SK-N-SH (cell line): Measurements from ENCODE around the gene B3GALT4. TPM values are rescaled to one million over a fixed set of nuclear protein-coding genes. Genes with fewer than 3 reads are reported as not detected.
A peak's percentile ranks its signal among the peaks of the same experiment; 100 is the strongest.

Experiments used
- CTCF ChIA-PET: fragments of 300-600, 350-600 bp; formaldehyde crosslinking; extraction: SDS; loops from one replicate; lab custom pipeline; 2021; lab: Yijun Ruan, JAX
- POLR2A ChIA-PET: fragments of 350-600 bp; sonication (Branson Sonifier 250); formaldehyde crosslinking; extraction: SDS; loops from one replicate; lab custom pipeline; 2020; ENCODE audit warnings: antibody characterized with exemption, inconsistent platforms; lab: Yijun Ruan, JAX
- DNase-seq: peaks from one replicate; pipeline ENCODE4 v3.0.0; 2012
- H2AFZ ChIP-seq: fragments of 200-600 bp; sonication (generic); 2 replicates; pipeline ENCODE4 v1.8.1; 2016; ENCODE audit warnings: antibody characterized with exemption, mild to moderate bottlenecking, low read depth
- H3F3A ChIP-seq: fragments of 200-600 bp; sonication (generic); replicated peaks from 2 replicates; pipeline ENCODE3; 2016; ENCODE audit warnings: antibody characterized with exemption, mild to moderate bottlenecking; ENCODE audit not compliant: insufficient read depth
- H3K27ac ChIP-seq, 2 experiments: fragments of 200-500 bp in 1 of 2; fragments of 200-600 bp in 1 of 2; sonication (Bioruptor generic) in 1 of 2; sonication (generic), shearing (Covaris generic) in 1 of 2; 2 replicates each; pipeline versions ENCODE4 v1.5.1 to v1.6.1; 2014 to 2016; ENCODE audit warnings: low read depth in 2 of 2, inconsistent platforms in 1 of 2, low read length in 1 of 2, mild to moderate bottlenecking in 1 of 2, mixed read lengths in 1 of 2
- H3K27me3 ChIP-seq: fragments of 200-600 bp; sonication (generic), shearing (Covaris generic); 2 replicates; pipeline ENCODE4 v1.6.1; 2016; ENCODE audit warnings: mixed run types; ENCODE audit not compliant: insufficient read depth
- H3K36me3 ChIP-seq, 2 experiments: fragments of 200-500 bp in 1 of 2; fragments of 200-600 bp in 1 of 2; sonication (Bioruptor generic) in 1 of 2; sonication (generic) in 1 of 2; replicated peaks in 1 of 2; 2 replicates each; pipeline versions ENCODE3 to v1.5.1; 2014 to 2016; ENCODE audit warnings: low read length in 1 of 2, mild to moderate bottlenecking in 1 of 2; ENCODE audit not compliant: insufficient read depth in 2 of 2, control insufficient read depth in 1 of 2
- H3K4me1 ChIP-seq, 2 experiments: fragments of 200-500 bp in 1 of 2; fragments of 200-600 bp in 1 of 2; sonication (Bioruptor generic) in 1 of 2; sonication (generic), shearing (Covaris generic) in 1 of 2; 2 replicates each; pipeline versions ENCODE4 v1.5.1 to v1.6.1; 2014 to 2016; ENCODE audit warnings: low read depth in 1 of 2, low read length in 1 of 2, mixed run types in 1 of 2; ENCODE audit not compliant: insufficient read depth in 2 of 2, control insufficient read depth in 1 of 2
- H3K4me2 ChIP-seq: fragments of 200-600 bp; sonication (generic), shearing (Covaris generic); 2 replicates; pipeline ENCODE4 v1.6.1; 2017; ENCODE audit warnings: mixed run types
- H3K4me3 ChIP-seq, 2 experiments: fragments of 200-500 bp in 1 of 2; fragments of 200-600 bp in 1 of 2; sonication (Bioruptor generic) in 1 of 2; sonication (generic), shearing (Covaris generic) in 1 of 2; 2 replicates each; pipeline versions ENCODE4 v1.5.1 to v1.8.1; 2014 to 2016; ENCODE audit warnings: low read depth in 2 of 2, inconsistent platforms in 1 of 2, low read length in 1 of 2, mild to moderate bottlenecking in 1 of 2, mixed read lengths in 1 of 2, moderate library complexity in 1 of 2
- H3K79me2 ChIP-seq: fragments of 200-600 bp; sonication (generic); 2 replicates; pipeline ENCODE4 v1.8.1; 2017; ENCODE audit warnings: mild to moderate bottlenecking; ENCODE audit not compliant: insufficient read depth
- H3K9ac ChIP-seq: fragments of 200-600 bp; sonication (generic); 2 replicates; pipeline ENCODE4 v1.6.1; 2017; ENCODE audit warnings: mixed run types
- H3K9me2 ChIP-seq: fragments of 200-600 bp; sonication (generic); 2 replicates; pipeline ENCODE4 v1.6.1; 2017; ENCODE audit warnings: mixed run types
- H3K9me3 ChIP-seq: fragments of 200-600 bp; sonication (generic); 2 replicates; pipeline ENCODE4 v1.6.1; 2017; ENCODE audit warnings: mixed run types, mild to moderate bottlenecking, moderate library complexity
- H4K20me1 ChIP-seq: fragments of 200-600 bp; sonication (generic); 2 replicates; pipeline ENCODE4 v1.6.1; 2017; ENCODE audit warnings: mild to moderate bottlenecking, mixed run types; ENCODE audit not compliant: insufficient read depth
- CHD2 ChIP-seq: fragments of 150-350 bp; IDR thresholded peaks from 2 replicates; pipeline ENCODE4 v1.6.1; 2018; ENCODE audit warnings: low read length; ENCODE audit not compliant: partially characterized antibody
- EP300 ChIP-seq, 2 experiments: IDR thresholded peaks; 2 replicates each; pipeline versions ENCODE4 v1.4.0 to v1.6.1; 2012; ENCODE audit warnings: borderline replicate concordance in 1 of 2, low read depth in 1 of 2, low read length in 1 of 2
- EZH2phosphoT487 ChIP-seq: fragments of 200-600 bp; sonication (generic); IDR thresholded peaks from 2 replicates; pipeline ENCODE4 v1.6.1; 2017; ENCODE audit warnings: low read depth, mixed run types, mild to moderate bottlenecking, antibody characterized with exemption, moderate library complexity, borderline replicate concordance
- FOXJ3 ChIP-seq: sonication (generic); formaldehyde crosslinking; IDR thresholded peaks from 2 replicates; pipeline ENCODE4 v1.5.1; 2020; ENCODE audit warnings: mild to moderate bottlenecking, missing genetic modification reagents
- GABPA ChIP-seq: IDR thresholded peaks from 2 replicates; pipeline ENCODE4 v1.4.0; 2012; ENCODE audit warnings: low read depth, mild to moderate bottlenecking
- GATA2 ChIP-seq: sonication (generic); formaldehyde crosslinking; IDR thresholded peaks from 2 replicates; pipeline ENCODE4 v1.5.0; 2020; ENCODE audit warnings: mild to moderate bottlenecking, missing genetic modification reagents
- MEF2A ChIP-seq: IDR thresholded peaks from 2 replicates; pipeline ENCODE4 v1.4.0; 2012; ENCODE audit warnings: low read depth, borderline replicate concordance
- MXI1 ChIP-seq: IDR thresholded peaks from 2 replicates; pipeline ENCODE4 v1.6.1; 2012; ENCODE audit warnings: mild to moderate bottlenecking, low read depth, low read length, improper control_type of control experiment
- POLR2AphosphoS5 ChIP-seq: IDR thresholded peaks from 2 replicates; pipeline ENCODE4 v1.6.1; 2012; ENCODE audit warnings: low read depth, low read length
- RAD21 ChIP-seq: IDR thresholded peaks from 2 replicates; pipeline ENCODE4 v1.6.1; 2012; ENCODE audit warnings: mild to moderate bottlenecking, low read length
- RCOR1 ChIP-seq: fragments of 150-350 bp; IDR thresholded peaks from 2 replicates; pipeline ENCODE4 v1.6.1; 2017; ENCODE audit warnings: antibody characterized with exemption, low read length
- RFX5 ChIP-seq: IDR thresholded peaks from 2 replicates; pipeline ENCODE4 v1.6.1; 2012; ENCODE audit warnings: mild to moderate bottlenecking, improper control_type of control experiment, low read length
- SIN3A ChIP-seq: IDR thresholded peaks from 2 replicates; pipeline ENCODE4 v1.6.1; 2012; ENCODE audit warnings: low read depth, mild to moderate bottlenecking, low read length, moderate library complexity, borderline replicate concordance
- SMC3 ChIP-seq: IDR thresholded peaks from 2 replicates; pipeline ENCODE4 v1.6.1; 2012; ENCODE audit warnings: low read depth, low read length, improper control_type of control experiment
- TAF1 ChIP-seq: IDR thresholded peaks from 2 replicates; pipeline ENCODE4 v1.6.1; 2012; ENCODE audit warnings: low read depth, mild to moderate bottlenecking, low read length, moderate library complexity, borderline replicate concordance
- TEAD4 ChIP-seq: IDR thresholded peaks from 2 replicates; pipeline ENCODE4 v1.4.0; 2012; ENCODE audit warnings: mild to moderate bottlenecking, borderline replicate concordance; ENCODE audit not compliant: insufficient read depth
- WGBS: methylation state at CpG from one replicate; pipeline ENCODE4 v1.1.6; 2017; ENCODE audit warnings: low lambda C conversion rate; 5-methylcytosine and 5-hydroxymethylcytosine counted together
- polyA plus RNA-seq, 3 experiments: library from polyadenylated mRNA; depleted of rRNA; stranded (reverse); fragments of >200 nt; gene quantifications; 2 replicates each; pipeline ENCODE4 v1.2.3, GENCODE V29; 2012
- TF ChIP-seq, protein P1 (sequence below): fragments of 200-600 bp; sonication (generic); IDR thresholded peaks from 2 replicates; pipeline ENCODE4 v1.6.1; 2017; ENCODE audit warnings: antibody characterized with exemption, mild to moderate bottlenecking, moderate library complexity
- TF ChIP-seq, protein P2 (sequence below): IDR thresholded peaks from 2 replicates; pipeline ENCODE4 v1.4.0; 2012; ENCODE audit warnings: low read depth, borderline replicate concordance
- TF ChIP-seq, protein P3 (sequence below): IDR thresholded peaks from 2 replicates; pipeline ENCODE4 v1.4.0; 2012; ENCODE audit warnings: low read depth

The B3GALT4 gene
- polyA plus RNA-seq, 1 of the 3 experiments (the other 2 are of a cell fraction), result 0.56 TPM

DNA sequence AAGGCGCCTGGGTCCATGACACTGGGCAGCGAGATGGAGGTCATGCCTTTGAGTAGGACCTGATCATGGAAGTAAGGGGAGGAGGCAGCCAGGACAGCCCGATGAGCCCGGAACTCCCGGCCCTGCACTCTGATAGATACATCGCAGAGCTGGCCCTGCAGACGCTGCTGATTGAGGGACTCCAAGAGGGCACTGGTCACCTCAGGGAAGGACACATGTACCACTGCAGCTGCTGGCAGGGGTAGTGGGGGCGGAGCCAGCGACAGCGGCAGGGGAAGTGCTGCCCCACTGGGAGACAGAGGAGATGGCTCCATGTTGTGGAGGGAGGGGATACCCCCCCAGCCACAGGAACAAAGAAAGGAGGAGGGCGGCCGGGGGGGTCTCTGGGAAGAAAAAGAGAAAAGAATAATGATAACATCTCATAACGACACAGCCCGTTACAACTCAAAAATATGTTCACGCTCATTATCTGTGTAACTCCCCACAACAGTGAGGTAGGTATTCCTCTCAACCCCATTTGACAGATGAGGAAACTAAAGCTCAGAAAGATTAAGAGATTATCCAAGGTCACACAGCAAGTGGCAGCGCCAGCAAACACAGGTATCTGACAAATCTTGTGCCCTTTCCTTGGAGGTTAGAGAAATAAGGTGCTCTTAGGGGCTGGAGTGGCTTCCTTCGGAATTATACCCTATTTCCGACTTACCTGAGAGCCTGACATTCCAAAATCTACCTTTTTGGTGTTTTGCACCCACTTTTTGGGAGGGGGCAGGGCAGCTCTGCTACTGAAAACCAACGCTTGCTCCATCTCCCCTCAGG is 39.9 kb downstream of the B3GALT4 start (continued):
- TF ChIP-seq SMC3, result no peak
- TF ChIP-seq POLR2AphosphoS5, result no peak
- no peak for TF ChIP-seq RAD21
- no peak for TF ChIP-seq MEF2A
- no peak for TF ChIP-seq GATA2 (CRISPR knock-in tag)
- TF ChIP-seq, protein P1, sequence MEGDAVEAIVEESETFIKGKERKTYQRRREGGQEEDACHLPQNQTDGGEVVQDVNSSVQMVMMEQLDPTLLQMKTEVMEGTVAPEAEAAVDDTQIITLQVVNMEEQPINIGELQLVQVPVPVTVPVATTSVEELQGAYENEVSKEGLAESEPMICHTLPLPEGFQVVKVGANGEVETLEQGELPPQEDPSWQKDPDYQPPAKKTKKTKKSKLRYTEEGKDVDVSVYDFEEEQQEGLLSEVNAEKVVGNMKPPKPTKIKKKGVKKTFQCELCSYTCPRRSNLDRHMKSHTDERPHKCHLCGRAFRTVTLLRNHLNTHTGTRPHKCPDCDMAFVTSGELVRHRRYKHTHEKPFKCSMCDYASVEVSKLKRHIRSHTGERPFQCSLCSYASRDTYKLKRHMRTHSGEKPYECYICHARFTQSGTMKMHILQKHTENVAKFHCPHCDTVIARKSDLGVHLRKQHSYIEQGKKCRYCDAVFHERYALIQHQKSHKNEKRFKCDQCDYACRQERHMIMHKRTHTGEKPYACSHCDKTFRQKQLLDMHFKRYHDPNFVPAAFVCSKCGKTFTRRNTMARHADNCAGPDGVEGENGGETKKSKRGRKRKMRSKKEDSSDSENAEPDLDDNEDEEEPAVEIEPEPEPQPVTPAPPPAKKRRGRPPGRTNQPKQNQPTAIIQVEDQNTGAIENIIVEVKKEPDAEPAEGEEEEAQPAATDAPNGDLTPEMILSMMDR, result no peak
- no peak for TF ChIP-seq EP300 (IDR thresholded peaks at IDR 0.05; ENCODE audit: borderline replicate concordance in 1 of 2, low read depth in 1 of 2, low read length in 1 of 2)
- TF ChIP-seq MXI1, result no peak
- TF ChIP-seq SIN3A, result no peak
- TF ChIP-seq FOXJ3 (CRISPR knock-in tag), result no peak

DNA sequence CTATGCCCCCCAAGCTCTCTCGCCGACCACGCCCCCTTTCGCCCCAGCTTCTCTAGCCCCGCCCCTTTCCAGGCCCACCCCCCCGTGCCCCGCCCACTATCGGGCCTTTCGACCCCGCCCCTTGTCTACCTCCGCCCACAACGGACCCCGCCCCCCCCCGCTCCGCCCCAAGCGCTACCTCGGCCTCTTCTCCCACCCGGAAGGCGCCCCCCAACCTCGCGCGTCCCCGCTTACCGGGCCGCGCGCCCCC is 40.4 kb downstream of the B3GALT4 start:
- peak; percentile 92 for DNase-seq
- ChIA-PET POLR2A (interaction anchor here (1.0 to 1.9 kb wide), 5 partner anchors 18 to 346 kb away, joined by 6 to 11 read pairs (median 7); partner anchors contain the start of genes B3GALT4, PFDN6, RPS18 and VPS52), CTCF (interaction anchor here (1.0 to 4.5 kb wide), 7 partner anchors 18 to 109 kb away, joined by 3 to 16 read pairs (median 3); partner anchors contain the start of genes RPS18 and VPS52)
- Histone ChIP-seq H3F3A (peaks cover 43% of the 10 kb centered on the region), H3K27ac (peak overlapping the region; percentile 88 to 95; a peak in 3 of 4 replicates), H4K20me1 (peaks cover 3% of the 10 kb centered on the region; the same call in 1 of the 2 replicates)
- TF ChIP-seq TEAD4 (no peak), TAF1 (no peak), EZH2phosphoT487 (no peak), RFX5 (no peak), GATA2 (CRISPR knock-in tag) (no peak), POLR2AphosphoS5 (no peak), SIN3A (no peak), GABPA (no peak), RCOR1 (no peak), CHD2 (no peak), MEF2A (no peak)
- TF ChIP-seq, protein P1, result no peak
- TF ChIP-seq, protein P2, sequence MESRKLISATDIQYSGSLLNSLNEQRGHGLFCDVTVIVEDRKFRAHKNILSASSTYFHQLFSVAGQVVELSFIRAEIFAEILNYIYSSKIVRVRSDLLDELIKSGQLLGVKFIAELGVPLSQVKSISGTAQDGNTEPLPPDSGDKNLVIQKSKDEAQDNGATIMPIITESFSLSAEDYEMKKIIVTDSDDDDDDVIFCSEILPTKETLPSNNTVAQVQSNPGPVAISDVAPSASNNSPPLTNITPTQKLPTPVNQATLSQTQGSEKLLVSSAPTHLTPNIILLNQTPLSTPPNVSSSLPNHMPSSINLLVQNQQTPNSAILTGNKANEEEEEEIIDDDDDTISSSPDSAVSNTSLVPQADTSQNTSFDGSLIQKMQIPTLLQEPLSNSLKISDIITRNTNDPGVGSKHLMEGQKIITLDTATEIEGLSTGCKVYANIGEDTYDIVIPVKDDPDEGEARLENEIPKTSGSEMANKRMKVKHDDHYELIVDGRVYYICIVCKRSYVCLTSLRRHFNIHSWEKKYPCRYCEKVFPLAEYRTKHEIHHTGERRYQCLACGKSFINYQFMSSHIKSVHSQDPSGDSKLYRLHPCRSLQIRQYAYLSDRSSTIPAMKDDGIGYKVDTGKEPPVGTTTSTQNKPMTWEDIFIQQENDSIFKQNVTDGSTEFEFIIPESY, result no peak
- TF ChIP-seq, protein P3, sequence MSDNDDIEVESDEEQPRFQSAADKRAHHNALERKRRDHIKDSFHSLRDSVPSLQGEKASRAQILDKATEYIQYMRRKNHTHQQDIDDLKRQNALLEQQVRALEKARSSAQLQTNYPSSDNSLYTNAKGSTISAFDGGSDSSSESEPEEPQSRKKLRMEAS, result no peak
- TF ChIP-seq, all 33 proteins: peak for 0
- Histone ChIP-seq H3K36me3 (peaks cover 19 to 27% of the 10 kb centered on the region in 2 experiments), H3K9me2 (no peaks in the 10 kb centered on the region), H3K27me3 (no peaks in the 10 kb centered on the region), H2AFZ (no peak overlapping the region), H3K4me2 (peak overlapping the region; percentile 74; the same call in 1 of the 2 replicates), H3K79me2 (peaks cover 65% of the 10 kb centered on the region), H3K4me1 (peaks cover 29 to 55% of the 10 kb centered on the region in 2 experiments; a peak in 3 of 4 replicates), H3K9ac (peak overlapping the region; percentile 60; the same call in 1 of the 2 replicates), H3K4me3 (peak overlapping the region; percentile 50 to 56; a peak in 3 of 4 replicates), H3K9me3 (no peaks in the 10 kb centered on the region)
- 2% methylated on average over 9 of the region's 27 CpGs for WGBS
